SIG-M5 (cell line): Measurements from ENCODE around the gene PURA.
"Not testable (repeated sequence)": the region's sequence is repeated elsewhere in the genome, so short reads cannot be mapped to it uniquely, and the experiment has no call there.

Experiments used
- DNase-seq: peaks from one replicate; lab custom pipeline; 2025; lab: John Stamatoyannopoulos, UW

The PURA gene

DNA sequence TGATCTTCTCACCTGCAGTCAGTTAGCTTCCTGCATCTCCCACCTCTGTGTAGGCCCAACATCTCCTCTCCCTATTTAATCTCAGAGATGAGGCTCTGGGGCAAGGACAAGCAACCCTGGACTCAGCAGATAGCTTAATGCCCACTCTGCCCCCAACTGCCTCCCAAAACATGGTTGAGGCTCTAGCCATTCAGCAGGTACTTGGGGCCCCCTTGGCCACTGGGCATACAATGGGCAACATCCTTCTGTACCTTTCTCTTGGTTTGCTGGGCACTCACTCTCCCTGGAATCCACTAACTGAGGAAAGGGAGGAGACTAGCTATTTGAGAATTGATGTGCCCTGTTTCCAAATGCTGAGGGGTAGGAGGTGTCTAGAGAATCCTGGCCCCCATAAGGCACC, 21.2 kb downstream of the PURA start:
- DNase-seq = no peak

DNA sequence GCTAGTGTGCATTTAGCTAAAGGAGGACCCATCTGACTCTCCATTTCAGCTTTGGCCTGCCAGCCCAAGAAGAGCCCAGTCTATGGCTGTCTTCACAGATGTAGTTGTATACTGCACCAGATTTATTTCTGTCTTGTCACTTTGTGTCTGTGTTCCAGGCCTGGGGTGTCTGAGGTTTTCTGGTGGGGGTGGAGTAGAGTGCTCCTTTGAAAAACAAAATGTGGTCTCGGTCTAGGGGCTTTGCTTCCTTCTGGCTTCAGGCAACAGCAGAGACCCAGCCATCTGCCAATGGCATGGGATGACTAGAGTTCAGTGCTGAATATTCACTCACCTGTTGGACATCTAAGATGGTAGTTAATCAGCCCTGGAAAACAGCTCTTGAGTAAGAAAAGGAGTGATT, 22.7 kb downstream of the PURA start:
- no peak for DNase-seq

DNA sequence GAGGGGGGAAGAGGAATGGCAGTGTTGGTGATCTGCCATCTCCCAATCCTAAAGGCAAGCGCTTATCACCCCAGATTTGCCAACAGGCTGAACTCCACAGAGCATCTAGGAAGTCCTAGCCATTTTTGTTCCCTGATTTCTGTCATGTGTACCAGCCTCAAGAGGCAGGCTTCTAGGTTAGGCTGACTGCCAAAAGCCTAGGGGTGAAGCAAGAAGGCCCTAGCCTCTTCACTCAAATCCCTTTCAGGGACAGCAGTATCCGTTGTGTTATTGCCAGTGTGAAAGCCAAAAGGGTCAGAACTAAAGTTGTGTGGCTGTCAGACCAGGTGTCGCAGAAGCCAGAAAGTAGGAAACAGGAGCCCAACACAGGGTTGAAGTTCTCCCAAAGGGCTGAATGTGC, 26.5 kb downstream of the PURA start:
- no peak for DNase-seq

DNA sequence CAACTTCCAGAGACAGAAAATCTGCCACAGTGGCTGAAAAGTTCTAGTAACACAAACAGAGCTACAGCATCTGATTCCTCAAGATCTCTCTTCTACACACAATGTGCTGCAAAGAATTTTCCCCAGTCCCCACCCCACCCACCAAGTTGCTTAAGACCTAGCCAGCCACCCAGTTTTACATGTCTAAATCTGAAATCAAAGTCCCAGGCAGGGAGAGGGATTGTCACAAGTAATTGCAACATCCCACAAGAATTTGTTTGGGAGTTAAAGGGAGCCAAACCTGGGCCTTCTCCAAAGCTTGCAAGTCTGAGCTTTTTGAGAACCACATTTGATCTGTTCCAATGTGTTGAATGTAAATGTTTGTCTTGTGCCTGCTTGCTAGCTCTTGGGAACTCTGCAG, 27.3 kb downstream of the PURA start:
- DNase-seq = no peak

DNA sequence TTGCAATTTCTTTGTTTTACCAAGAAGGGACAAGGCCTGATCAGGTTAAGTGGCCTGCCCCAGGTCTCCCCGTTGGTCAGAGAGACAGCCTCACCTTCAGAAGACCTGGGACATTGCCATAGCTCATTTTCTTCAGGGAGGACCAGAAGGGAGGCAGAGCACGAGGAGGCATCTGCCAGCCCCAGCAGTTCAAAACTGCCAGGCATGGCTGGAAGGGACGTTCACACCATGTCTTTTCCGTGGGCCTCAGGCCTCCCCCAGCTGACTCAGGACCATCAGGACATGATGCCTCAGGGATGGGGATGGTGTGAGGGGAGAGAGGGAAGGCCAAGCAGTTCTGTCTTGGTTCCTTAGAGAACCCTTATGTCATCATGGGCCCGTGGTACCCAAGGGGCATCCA, 28.3 kb downstream of the PURA start:
- DNase-seq = no peak

DNA sequence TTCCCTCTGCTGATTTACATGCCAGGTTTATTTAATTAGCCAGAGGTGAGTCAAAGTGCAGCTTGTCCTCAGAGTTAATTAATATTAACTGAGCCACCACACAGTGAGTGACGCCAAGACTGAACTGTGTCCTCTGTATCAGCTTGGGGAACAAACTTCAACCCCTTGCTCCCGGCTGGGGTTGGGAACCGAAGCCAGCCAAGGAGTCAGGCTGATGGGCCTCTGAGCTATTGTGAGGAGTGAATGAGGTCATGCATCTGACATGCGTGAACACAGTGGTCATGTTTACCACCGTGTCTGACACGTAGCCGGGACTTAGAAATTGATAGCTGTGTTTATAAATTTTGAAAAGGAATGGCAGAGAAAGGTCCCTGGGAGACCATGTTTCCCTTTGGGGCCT, 28.9 kb downstream of the PURA start:
- no peak for DNase-seq

DNA sequence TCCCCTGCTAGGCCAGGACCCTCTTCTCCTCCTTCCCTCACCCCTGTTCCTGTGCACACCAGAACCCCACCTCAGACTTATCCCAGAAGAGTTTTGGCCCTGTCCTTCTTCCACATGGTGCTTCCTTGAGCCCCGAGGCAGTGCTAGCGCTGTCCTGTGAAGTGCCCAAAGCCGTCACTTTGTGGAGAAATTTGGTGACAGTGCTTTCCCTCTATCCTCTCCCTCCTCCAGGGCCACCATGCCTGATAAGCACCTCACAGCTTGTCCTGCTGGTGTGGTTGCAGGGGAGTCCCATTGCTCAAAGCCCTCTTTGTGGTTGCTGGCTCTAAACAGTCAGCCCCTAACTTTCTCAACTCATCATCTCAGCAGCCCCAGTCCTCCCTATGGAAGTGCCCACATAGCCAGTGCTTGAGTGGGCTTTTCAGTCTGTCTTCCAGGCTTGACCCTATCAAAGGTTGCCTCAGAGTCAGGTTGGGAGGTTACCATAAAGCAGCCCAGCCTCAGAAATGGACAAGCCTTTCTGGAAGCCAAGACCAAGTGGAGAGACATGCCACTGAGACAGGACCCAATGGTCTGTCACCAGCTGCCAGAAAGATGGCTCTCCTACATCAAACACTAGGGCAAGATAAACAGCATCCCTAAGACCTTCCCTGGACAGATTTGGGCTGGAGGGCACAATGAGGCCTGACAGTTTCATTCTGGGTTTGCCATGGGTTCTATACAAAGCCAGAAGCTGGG, 29.8 kb downstream of the PURA start:
- DNase-seq = no peak

DNA sequence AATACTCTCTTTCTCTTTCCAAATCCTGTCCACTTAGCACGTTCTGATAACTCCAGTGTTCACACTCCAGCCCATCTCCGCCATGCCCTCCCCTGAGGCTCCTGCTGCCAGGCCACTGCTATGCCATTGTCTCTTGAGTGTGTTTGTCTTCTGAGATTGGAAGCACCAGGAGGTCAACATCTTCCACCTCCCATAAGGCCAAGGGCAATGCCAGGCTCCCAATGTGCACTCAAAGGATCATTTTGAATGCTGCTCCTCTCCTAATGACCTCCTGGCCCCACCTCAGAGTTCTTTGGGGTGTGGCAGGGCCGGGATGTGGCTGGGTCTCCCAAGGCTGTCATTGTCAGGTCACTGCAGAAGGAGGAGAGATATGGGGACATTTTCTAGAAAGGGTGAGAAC, 31.3 kb downstream of the PURA start:
- no peak for DNase-seq

DNA sequence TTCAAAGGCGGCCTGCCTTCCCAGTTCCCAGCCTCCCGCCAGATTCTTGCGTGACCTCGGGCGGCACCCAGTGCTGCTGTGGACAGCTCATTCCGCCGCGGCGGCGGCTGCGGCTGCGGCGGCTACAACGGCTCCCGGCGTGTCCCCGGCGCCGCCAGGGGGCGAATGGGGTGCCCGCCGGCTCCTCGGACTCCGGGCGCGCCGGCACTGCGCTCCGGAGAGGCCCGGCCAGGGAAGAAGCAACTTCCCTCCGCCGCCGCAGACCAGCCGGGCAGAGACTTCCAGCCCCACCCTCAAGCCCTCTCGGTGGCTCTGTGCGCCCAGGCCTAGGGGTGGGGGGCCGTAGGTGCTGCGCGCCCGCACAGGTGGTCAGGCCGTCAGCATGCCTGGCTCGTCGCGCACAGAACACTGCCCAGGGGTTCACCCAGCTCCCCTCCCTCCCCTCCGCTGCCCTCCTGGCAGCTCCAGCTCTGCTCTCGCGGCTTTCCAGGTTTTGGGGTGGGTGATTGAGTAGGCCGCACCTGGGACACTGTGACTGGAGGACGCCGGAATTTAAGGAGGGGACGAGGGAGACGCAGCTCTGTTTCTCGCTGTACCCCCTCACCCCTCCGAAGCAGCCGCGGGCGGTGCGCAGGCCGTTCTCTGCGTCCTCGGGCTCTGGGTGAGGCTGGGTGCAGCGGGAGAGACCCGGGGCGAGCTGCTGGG, 32.1 kb downstream of the PURA start:
- DNase-seq = no peak

DNA sequence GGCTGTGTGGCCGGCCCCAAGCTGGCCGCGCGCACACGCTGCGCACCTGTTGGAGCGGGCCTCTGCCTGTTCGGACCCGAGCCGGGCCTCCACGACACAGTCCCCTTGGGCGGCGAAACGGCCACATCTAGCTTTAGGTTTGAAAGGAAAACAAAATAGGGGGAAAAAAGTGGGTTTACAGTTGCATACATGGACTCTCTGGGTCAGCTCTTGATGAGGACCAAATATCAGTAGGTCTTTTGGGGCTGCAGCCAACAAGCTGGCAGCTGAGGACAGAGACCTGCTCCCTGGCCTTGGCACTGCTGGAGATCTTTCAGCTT, 32.6 kb downstream of the PURA start:
- DNase-seq = no peak

DNA sequence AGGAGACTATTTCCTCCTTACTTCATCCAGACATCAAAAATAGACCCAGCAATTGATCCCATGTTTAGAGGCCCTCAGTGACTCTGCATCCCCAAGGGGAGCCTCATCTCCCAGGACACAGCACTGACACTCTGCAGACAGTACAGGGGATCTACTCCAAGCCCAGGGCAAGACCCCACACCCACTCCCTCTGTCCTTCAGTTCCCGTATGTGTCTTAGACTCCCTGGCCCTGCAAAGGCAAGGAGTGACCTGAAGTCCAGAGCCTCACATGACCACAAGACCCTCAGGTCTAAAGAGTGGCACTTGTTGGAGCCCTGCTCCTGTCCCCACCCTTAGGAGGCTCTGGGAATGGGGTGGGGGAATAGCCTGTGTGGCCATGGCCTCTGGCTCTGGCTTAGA, 33.6 kb downstream of the PURA start:
- DNase-seq = no peak

DNA sequence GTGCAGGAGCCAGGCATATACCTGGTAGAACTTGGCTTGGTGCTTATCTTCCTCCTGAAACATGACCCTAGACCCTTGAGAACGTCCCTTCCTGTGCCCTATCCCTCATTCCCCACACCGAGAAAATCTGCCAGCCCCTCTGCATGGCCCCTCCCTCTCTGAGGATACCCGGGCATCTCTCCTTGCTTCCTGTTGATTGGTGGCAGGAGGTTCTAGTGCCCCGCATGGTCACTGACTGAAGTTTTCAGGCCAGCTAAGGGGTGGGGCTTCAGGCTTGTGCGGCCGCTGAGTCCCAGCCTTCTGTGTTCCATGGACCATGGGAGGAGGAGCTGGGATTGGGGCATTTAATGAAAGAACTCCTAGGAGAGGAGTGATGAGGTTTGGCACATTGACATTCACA, 34.6 kb downstream of the PURA start:
- DNase-seq = no peak

DNA sequence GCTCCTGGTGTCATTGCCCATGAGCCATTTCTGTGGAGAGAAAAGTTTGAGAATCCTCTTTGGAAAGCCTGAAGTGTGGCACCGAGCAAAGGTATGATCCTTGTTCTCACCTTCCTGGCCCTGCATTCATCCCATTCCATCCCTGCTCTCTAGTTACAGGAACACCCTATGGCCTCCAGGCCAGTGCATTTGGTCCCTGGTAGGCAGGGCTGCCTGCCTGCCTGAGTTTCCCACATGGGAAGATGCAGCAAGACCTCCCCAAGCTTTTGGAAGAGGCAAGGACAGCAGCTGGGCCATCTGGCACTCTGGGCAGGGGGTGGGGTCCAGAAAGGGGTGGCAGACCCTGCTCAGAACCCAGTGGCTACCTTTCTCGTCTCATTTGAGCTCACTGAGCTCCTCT, 36.3 kb downstream of the PURA start:
- DNase-seq = no peak

DNA sequence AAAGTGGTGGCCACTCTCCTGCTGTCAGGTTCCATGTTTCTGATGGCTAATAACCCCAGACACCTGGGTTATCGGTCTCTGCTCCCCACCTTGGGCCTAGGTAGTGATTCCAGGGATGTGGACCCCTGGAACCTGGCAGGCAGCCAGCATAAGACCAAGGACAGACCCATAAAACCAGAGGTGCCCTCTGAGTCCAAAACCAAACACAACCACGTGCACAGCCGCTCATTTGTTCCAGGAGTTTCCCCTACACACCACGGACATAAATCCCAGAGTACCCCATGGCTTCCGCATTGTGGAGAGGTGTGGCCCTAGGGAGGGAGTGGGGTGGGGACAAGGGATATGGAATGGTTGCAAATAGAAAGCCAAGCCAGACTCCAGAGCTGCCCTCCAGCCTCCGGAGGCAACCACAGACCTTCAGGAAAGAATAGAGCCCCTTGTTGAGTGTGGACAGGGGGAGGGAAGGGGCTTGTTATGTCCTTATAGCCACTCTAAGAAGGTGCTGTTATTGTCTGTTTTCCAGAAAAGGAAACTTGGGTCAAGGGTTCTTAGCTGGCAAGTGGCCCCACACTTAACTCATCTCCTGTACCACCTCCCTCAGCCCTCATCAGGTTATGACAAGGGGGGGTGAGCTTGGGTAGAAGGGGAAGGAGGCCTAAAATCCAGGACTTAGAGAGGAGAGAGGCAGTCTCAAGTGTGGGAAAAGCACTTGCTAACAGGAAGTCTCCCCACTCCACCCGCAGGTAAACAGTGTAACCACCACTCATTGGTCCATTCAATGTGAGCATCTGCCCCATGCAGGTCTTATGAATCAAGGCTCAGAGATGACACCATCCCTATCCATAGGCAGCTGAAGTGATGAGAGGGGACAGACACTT, 37.5 kb downstream of the PURA start:
- no peak for DNase-seq

DNA sequence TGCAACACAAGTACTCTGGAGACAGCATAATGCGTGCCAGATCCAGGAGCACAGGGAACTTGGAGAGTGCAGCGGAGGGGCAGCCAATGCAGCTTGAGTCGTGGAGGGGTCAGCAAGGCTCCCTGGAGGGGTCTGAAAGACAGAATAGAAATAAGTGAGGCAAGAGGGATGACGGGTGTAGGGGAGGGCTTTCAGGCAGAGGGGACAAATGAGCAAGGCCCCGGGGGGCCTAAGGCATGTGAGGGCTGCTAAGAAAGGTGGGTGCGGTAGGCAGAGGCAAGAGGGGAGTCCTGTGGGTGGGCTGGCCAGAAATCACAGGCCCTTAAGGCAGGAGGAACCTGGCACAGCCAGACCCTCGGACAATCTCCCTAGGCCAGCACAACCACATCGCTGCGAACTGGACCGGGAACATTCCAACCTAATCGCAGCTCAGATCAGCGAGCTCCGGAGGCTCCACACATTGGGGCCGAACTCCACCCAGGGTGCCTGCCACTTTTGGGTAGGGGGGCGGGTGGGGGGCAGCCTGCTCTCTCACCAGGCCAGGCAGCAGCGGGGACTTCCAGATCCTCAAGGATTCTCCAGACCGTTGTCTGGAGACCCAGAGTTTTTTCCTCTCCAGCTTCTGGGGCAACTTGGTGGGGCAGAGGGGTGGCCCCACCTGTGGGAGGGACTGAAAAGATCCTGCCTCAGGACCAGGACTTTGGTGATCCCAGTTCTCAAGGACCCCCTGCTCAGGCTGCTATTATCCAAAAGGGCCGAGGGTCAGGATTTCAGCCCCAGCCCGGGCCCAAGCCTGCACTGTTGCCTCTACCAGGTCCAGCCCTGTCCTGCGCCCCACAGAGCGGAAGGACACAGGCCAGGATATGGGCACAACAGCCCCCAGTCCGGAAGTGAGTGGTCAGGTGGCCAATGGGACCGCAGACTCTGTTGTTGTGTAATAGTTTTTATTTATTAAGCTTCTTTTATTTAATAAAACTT, 38.4 kb downstream of the PURA start:
- DNase-seq = no peak

DNA sequence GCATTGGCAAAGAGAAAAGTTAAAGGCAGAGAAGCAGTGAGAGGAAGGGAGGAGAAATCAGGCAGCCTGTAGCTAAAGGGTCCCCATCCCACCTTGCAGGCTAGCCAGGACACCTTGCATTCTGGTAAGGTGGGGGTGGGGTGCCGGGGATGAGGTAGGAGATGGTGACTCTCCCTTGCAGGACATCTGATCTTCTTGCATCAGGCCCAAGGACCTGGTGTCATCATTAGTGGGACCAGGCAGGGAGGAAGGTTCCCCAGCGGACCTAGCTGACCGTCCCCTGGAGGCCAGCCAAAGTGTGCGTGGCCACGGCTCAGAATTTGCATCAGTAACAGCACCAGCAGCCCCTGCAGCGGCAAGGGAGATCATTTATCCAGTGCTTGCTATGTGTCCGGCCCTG, 39.3 kb downstream of the PURA start:
- DNase-seq = no peak

DNA sequence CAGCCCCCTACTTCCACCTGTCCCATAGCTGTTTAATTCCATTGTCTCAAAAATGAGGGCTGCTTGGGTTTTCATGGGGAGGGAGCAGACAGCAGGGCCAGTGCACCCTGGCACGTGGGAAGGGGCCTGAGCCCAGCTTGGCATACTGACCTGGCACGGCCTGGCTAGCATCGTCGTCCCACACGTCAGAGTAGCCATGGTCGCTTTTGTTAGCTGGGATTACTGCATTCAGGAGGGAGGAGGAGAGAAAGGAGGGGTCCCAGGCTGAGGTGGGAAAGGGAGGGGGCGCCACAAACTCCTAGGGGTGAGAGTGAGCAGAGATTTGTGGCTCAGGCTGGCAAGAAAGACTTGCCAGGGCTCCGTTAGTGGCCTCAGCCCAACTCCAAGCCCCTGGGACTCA, 40.0 kb downstream of the PURA start:
- DNase-seq = no peak

DNA sequence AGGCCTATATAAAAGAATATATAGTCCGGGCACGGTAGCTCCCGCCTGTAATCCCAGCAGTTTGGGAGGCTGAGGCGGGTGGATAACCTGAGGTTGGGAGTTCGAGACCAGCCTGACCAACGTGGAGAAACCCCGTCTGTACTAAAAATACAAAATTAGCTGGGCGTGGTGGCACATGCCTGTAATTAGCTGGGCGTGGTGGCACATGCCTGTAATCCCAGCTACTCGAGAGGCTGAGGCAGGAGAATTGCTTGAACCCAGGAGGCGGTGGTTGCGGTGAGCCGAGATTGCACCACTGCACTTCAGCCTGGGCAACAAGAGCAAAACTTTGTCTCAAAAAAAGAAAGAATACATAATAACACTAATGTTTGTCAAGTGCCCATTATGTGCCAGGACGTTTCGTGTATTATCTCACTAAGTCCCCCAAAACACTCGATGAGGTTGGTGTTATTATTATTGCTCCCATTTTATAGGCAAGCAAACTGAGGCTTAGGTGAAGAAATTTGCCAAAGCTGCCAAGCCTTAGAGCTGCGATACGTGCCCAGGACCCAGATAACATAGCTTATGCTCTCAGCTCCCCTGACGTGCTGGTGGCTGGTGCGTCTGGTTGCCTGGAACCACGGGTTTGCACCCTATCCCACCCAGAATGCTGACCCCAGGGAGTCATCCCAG, 40.9 kb downstream of the PURA start:
- not testable (repeated sequence) for DNase-seq

DNA sequence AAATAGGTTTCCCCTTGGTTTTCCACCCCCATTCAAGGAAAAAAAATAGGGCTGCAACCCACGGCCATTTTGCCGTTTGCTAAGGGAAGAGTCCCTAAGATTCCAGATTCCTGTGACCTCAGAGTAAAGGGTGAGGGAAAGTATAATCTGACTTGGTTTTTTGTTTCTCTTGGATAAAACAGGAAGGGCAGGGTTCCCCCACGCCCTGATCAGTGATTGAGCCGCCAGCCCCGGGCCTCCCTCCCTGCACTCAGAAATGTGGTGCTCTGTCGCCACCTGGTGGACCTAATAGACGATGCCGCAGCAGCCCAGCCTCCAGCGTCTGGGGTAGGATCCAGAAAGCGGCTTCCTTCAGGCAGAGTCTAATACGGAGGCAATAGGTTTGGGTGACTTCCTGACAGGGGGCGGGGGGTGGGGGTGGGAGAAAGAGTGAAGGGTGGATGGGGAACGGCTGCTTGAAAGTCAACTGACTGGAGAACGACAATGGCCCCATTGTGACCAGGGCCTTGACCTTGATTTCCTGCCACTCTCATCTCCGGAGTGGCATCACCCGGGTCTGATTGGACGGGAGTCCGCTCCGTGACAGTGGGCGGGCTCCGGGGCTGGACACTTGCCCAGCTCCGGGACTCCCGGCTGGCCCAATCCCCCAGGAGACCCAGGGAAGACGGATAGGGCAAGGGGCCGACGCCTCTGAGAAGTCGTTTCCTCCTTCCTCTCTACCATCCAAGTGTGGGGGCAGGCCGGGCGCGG, 43.3 kb downstream of the PURA start:
- peak; percentile 16 for DNase-seq
